HL-60/S4 (cell line): ENCODE measurements around the gene ST13.
"Not testable (repeated sequence)": the region's sequence is repeated elsewhere in the genome, so short reads cannot be mapped to it uniquely, and the experiment has no call there.

Experiments
- in situ Hi-C: fragments of 300-500 bp; cut with MboI; formaldehyde crosslinking; loops from 2 replicates; pipeline ENCODE4 v1.14.3; 2022; ENCODE audit warnings: low sequenced_read_pairs

Gene ST13

DNA sequence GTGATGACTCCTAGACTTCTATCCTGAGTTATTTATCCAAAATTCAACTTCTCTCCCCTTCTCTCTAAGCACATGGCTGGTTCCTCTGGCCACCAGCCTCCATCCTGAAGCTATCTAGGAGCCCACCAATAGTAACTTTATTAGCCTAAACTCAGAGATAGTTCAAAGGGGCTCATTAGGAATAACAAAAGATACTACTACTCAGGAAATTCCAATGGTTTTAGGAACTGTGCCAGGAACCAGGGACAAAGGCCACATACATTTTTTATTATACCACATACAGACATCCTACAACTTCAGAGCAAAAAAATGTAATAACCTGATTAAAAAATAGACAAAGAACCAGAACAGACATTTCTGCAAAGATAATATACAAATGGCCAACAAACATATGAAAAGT, 65.2 kb downstream of the ST13 start:
- in situ Hi-C loops: no loop called here

DNA sequence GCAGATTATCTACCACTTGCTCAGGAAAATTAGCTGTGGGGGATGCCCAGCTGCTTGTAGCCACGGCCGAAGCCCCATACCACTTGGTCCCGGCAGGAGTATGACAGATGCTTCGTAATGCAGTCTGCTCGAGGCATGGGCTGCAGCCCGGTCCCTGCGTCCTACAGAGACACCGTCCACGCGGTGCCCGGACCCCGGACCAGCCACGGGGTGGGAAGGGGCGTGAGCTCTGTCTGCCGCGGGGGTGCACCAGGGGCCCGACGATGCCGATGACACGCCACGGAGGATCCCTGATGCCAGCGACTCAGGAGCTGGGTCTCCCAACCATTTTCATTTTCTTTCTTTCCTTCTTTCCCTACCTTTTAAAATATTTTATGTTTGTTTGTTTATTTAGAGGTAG, 67.3 kb downstream of the ST13 start:
- in situ Hi-C loops: no loop called here

- in situ Hi-C loops: no loop called here
Observed at GRCh38 chr22:40782521-40782920, 73.9 kb downstream of the ST13 start.

DNA sequence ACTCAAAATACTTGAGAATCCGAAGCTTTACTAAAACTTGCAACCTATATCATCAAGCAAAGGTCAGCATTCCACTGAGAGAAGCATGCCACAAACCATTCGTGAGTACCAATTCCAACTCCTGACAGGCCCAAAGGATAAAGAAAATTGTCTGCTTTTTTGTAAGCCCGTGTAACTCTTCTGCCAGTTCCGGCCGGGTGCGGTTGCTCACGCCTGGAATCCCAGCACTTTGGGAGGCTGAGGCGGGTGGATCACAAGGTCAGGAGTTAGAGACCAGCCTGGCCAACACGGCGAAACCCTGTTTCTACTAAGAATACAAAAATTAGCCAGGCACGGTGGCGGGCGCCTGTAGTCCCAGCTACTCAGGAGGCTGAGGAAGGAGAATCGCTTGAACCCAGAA, 74.7 kb downstream of the ST13 start:
- in situ Hi-C loops: not testable (repeated sequence)
